ENCODE data around the gene VASH2.

Gene VASH2

DNA sequence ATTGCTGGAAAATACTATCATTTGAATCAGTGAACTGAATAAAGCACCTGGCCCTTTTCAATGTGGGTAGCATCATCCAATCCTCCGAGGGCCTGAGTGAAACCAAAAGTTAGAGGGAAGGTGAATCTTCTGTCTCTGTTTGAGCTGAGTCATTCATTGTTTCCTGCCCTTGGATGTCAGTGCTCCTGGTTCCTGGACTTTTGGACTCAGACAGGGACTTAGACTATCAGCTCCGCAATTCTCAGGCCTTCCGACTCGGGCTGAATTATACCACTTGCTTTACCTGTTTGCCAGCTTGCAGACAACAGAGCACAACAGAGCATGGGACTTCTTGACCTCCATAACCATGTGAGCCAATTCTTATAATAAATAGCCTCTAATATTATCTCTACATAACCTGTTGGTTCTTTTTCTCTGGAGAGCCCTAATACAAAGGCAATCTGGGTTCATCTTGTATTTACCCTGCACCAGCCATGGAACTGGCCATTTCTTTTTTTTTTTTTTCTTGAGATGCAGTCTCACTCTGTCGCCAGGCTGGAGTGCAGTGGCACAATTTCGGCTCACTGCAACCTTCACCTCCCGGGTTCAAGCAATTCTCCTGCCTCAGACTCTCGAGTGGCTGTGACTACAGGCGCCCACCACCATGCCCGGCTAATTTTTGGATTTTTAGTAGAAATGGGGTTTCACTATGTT lies 19.2 kb upstream of the VASH2 start:
- DNase-seq (ENCODE audit: low spot score): no peak

DNA sequence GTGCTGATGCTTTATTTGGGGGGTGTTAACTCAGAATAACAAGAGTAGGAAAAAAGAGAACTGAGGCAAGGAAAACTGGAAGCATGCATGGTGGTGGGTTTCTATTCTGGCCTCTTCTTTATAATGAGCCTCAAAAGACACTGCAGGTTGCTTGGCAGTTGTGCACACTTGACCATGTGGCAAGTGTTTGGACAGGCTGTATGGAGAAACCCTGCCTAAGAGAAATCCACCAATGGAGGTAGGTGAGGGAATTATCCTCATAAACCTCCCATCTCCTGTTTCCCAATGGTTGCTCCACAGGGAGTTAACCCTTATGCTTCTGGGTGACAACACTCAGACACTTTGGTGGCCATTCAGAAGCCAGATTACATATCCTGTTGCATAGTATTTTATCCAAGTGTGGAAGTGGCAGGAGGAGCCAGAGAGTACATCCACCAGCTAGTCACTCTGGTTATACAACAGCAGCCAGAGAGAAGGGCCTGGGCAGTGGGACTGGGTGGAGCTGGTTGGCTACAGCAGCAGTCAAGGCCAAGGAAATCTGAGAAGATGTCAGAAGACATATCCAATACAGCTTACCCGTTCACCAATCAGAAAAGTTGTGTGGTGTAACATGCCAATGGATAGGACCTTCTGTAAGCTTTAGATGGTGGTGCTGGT lies 16.4 kb upstream of the VASH2 start:
- no peak for DNase-seq (ENCODE audit: low spot score)

DNA sequence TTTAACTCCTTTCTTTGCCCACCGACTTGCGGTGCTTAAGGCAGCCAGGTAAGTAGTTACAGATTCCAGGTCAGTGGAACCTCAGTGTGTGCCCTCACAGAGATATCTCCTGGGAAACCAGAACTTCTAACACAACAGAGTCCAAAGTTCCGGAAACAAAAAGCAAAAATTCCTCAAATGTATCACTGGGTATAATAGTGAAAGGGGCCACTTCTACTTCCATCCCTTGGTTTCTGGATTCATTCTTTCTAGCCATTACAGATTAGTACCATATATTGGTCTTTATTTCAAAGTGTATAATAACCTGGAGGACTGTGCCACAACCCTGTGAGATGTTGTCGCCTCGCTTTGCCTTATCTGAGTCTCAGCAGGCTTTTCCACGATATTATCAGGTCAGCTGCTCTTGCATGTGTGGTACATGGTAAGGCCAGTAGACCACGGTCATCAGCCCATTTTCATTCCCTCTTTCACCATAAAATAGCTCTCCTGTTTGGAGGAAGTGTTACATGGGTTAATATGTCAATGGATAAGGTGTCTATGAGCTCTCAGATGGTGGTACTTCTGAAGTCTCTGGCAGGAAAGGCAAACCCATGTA lies 14.9 kb upstream of the VASH2 start:
- no peak for DNase-seq (ENCODE audit: low spot score)

DNA sequence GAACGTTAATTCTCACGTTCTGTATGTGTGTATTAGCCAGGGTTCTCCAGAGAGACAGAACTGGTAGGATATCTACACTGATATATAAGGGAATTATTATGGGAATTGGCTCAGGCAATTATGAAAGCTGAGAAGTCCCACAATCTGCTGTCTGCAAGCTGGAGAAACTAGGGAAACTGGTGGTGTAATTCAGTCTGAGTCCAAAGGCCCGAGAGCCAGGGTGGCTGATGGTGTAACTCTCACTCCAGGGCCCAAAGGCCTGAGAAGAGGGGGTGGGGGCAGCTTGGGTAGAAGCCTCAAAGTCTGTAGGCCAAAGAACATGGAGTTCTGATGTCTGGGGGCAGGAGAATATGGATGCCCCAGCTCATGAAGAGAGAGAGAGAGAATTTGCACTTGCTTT lies 13.3 kb upstream of the VASH2 start:
- no peak for DNase-seq (ENCODE audit: low spot score)

DNA sequence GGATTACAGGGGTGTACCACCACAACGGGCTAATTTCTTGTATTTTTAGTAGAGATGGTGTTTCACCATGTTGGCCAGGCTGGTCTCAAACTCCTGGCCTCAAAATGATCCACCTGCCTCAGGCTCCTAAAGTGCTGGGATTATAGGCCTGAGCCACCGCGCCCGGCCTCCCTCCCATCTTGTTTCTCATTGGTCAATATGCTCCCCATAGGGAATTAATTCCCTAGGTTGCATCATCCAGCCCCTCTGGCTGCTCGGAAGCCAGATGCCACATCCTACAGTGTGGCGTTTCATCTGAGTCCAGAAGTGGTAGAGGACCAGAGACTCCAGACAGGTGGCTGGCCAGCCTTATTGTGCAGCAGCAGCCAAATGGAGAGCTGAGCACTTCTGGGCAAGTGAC lies 11.5 kb upstream of the VASH2 start:
- no peak for DNase-seq (ENCODE audit: low spot score)

DNA sequence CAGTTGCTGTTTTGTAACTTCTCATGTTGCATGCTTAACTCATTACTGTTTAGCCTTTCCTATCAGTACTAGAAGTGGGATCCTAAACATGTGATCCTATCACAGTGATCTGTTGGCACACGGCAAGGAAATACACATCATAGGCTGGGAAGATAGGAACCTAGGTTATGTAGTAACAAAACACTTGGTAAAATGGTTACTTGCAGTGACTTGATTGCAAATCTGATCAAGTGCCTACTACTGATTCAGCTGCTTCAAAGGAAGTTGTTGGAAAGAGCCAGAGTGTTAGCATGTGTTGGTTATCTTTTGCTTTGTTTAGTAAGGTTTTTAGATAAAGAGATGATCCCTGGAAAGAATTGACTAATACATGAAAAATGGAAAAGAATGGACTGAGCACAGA lies 8.9 kb upstream of the VASH2 start:
- no peak for DNase-seq (ENCODE audit: low spot score)

DNA sequence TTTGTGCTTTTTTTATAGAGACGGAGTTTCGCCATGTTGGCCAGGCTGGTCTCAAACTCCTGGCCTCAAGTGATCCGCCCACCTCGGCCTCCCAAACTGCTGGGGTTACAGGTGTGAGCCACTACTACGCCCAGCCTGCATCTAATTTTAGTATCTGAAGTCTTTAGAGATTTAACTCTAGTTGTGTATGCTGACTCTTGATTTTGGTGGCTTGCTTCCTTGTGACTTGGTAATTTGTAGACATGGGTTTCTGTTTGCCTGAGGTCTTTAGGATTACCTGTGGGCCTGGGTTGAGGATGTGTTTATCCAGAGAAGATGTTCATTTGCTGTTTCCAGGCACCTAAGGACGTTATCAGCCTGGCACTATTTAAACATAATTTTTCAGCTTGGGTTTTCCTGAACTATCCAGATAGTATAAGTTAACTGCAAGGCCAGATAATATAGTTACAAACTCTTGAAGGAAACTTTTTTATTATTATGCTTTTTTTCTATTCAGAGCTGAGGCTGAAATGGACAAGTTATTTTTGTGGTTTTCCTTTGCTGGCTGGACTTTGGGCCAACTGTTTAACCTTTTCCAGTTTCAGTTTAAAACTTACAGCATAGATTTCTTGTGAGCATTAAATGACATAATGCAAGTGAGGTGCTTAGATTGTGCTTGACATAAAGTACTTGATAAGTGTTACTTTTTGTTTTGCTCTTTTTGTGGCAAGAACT lies 7.5 kb upstream of the VASH2 start:
- DNase-seq (ENCODE audit: low spot score): no peak

DNA sequence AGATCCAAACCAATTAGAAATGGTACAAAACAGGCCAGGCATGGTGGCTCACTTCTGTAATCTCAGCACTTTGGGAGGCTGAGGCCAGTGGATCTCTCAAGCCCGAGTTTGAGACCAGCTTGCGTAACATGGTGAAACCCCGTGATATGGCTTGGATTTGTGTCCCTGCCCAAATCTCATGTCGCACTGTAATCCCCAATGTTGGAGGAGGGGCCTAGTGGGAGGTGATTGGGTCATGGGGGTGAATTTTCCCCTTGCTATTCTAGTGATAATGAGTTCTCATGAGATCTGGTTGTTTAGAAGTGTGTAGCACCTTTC lies 7.0 kb upstream of the VASH2 start:
- DNase-seq (ENCODE audit: low spot score): no peak

DNA sequence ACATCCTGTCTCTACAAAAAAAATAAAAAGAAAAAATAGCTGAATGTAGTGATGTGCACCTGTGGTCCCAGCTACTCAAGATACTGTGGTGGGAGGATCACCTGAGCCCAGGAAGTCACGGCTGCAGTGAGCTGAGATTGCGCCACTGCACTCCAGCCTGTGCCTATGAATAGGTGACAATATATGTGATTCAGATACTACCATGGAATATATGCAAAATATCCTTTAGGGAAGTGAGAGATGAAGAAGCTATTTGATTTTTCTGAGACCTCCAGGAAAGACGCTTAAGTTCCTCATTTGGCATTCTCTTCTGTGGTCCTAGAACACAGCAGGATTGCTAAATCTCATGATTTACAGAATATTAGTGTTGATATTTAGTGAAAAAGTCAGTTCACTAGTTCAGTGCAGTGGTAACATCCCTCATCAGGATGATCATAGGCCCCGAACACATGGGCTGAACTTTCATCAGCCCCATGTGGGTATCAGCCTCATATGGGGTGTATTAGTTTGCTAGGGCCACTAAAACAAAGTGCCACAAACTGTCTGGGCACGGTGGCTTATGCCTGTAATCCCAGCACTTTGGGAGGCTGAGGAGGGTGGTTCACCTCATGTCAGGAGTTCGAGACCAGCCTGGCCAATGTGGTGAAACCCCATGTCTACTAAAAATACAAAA lies 6.0 kb upstream of the VASH2 start:
- no peak for DNase-seq (ENCODE audit: low spot score)

DNA sequence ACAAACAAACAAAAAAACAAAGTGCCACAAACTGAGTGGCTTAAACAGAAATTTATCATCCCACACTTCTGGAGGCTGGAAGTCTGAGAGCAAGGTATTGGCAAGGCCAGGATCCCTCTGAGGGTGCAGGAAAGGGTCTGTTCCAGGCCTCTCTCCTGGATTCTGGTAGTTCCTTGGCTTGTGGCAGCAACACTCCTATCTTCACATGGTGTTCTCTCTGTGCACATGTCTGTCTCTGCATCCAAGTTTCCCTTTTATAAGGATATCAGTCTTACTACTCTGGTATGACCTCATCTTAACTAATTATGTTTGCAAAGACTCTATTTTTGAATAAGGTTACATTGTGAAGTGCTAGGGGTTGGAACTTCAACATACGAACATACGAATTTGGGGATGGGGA lies 5.3 kb upstream of the VASH2 start:
- no peak for DNase-seq (ENCODE audit: low spot score)

DNA sequence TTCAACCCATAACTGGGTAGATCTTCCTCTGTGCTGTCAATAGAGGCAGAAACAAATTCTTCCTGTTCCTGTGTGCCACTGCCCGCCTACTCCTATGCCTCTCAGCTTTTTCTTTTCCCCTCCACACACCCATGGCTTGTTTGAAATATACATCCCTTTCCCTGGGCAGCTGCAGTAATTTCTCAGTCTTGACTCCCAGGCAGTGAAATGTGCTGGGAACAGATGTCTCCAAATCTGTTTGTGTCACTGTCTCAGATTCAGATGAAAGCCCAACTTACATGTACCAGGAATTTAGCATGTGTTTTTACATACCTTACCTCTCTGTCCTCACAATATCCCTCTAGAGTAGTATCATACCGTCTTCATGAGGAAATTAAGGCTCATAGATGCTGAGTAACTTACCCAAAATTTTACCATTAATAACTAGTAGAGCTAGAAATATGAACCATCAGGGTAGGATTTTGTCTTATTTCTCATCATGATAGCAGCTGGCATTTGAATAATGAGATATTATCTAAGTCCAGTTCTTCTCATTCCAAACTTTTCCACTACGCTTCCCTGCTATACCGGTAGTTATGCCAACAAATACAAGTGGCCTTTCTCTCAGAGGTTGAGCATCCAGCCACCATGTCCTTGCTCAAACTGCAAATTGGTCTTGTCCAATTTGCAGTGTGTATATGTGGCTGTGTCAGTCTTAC lies 4.7 kb upstream of the VASH2 start:
- no peak for DNase-seq (ENCODE audit: low spot score)

DNA sequence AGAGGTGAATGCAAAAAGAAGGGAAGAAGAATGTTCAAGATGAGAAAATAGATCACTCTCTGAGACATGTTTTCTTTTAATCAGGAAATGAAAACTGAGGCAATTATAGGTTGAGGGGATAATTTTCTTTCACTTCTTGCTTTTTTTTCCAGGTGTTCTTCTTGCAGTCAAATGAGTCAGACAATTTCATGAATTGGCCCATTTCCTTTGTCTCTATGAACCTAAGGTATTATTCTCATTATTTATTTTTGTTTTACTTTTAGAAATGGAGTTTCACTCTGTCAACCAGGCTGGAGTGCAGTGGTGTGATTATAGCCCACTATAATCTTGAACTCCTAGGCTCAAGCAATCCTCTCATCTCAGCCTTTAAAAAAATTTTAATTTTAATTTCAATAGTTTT lies 3.5 kb upstream of the VASH2 start:
- no peak for DNase-seq (ENCODE audit: low spot score)

DNA sequence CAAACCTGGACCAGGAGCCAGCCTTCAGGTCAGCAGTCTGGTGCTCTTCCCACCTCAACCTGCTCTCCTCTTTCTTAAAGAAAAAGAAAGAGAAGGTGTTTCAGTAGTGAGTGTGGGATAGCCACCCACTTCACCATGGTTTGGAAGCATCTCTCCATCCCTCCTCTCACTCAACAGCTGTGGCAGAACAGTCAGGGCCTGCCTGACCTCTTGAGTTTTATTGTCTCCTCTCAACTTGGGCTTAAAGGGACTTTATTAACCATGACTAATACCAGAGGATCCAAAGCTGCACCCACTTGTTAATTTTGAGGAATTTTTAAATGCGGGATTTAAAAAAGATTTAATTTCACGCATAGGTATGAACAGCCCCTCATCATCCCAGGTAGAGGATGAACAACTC lies 570 bp upstream of the VASH2 start:
- DNase-seq (ENCODE audit: low spot score): no peak

DNA sequence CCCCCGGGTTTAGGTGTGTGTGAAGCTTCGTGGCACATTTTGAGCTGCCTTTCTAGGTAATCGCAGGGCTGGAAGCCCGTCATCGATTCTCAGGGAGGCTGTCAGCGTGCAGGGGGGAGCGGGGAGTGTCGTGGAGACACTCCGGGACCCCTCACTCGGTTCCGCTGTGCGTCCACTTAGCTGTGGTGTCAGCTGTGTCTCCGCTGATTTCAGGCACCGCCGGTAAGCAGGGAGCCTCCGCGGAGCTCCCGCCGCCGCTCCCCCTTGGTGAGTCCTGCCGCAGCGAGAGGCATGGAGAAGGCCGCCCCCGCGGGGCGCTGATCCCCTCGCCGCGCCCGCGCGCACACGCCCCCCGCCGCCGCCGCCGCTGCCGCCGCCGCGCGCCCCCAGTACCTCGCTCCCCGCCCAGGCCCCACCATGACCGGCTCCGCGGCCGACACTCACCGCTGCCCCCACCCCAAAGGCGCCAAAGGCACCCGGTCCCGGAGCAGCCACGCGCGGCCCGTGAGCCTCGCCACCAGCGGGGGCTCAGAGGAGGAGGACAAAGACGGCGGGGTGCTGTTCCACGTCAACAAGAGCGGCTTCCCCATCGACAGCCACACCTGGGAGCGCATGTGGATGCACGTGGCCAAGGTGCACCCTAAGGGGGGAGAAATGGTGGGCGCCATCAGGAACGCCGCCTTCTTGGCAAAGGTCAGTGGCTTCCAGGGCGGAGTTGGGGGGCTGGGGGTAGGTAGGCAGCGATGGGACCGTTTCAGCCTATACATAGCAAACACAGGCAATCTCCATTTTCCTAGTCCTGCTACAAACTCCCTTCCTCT lies 995 bp downstream of the VASH2 start:
- no peak for DNase-seq (ENCODE audit: low spot score)

DNA sequence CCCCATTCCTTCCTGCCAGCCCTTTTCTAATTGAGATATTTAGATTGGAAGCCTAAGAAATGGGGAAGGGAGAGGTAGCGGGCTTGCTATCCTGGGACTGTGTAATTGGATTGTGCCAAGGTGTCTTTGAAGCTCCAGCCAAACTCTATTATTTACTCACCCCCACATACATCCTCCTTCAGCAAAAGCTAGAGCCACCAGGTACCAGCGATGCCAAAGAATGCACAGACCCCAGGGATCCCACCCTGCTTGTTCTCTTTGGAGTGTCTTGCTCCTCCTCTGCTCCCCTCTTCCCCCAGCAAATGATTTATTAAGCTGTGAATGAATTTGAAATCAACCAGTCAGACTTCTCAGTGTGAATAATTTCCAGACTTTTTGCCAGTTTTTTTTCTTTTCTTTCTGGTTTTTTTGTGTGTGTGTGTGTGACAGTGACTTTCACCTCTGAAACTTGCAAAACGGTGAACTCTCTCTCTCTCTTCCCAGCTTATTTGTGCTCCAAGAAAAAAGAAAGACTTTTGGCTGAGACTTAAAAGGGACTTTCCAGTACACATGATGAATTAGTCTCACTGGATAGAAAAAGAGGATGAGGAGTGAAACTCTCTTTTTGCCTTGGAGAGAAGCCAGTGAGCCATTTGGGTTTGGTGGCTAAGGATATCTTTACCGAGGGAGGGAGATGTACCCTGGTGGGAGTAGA lies 1.8 kb downstream of the VASH2 start:
- no peak for DNase-seq (ENCODE audit: low spot score)

DNA sequence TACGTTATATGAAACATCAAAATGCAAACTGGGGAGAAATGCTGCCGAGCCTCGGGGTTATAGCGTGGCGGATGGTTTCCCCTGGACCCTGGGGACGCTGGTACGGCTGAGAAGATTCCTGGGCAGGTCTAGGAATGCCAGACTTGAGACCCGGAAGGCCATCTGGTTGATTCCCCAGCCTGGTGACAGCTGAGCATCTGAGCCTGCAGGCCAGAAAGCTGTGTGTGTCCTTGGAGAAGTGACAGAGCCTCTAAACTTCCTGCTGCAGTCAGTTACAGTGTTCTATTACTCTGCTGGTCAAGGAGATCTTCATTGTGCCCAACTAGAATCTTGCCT lies 2.3 kb downstream of the VASH2 start:
- no peak for DNase-seq (ENCODE audit: low spot score)

DNA sequence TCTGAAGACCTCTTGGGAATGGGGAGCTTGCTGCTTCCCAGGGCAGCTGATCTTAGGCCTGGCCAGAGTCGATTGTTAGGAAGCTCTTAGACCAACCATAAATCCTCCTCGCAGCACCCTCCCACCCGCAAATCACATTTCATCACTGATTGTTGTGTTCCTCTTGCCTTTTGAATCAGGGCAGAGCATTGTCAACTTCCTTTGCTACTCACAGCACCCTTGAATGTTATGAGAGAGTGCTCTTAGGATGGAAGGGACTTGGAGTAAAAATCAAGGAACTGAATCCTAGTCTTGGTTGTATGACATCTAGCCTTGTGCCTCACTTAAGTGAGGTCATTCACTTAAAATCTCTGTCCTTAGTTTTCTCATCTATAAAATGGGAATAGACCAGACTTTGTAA lies 3.0 kb downstream of the VASH2 start:
- DNase-seq (ENCODE audit: low spot score): no peak

DNA sequence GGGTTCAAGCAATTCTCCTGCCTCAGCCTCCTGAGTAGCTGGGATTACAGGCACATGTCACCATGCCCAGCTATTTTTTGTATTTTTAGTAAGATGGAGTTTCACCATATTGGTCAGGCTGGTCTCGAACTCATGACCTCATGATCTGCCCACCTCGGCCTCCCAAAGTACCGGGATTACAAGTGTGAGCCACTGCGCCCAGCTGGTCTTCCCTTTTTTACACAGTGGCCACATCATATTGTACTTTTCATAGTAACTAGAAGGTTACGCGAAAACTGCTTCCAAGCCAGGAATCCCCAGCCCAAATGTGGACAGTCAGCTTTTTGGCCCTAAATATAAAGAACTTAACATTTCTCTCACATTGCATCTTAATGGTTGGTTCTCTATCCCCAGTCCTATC lies 4.2 kb downstream of the VASH2 start:
- no peak for DNase-seq (ENCODE audit: low spot score)

DNA sequence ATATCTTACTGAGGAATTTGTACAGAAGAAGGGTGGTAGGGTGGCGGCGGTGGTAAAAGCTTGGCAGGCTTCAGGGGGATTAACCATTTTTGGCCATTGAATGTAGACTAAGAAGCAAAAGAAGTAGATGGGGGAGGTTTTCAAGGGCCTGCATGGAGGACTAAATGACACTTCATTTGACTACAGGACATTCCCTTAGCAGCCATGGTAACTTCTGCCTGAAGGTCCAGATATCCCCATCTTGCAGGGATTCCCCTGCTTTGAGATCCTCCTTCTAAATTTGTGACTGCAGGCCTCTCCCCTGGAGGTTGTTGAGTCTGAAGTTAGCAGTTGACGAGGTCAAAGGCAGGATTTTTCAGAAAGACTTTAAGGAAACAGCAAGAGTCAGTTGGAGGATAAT lies 4.8 kb downstream of the VASH2 start:
- no peak for DNase-seq (ENCODE audit: low spot score)

DNA sequence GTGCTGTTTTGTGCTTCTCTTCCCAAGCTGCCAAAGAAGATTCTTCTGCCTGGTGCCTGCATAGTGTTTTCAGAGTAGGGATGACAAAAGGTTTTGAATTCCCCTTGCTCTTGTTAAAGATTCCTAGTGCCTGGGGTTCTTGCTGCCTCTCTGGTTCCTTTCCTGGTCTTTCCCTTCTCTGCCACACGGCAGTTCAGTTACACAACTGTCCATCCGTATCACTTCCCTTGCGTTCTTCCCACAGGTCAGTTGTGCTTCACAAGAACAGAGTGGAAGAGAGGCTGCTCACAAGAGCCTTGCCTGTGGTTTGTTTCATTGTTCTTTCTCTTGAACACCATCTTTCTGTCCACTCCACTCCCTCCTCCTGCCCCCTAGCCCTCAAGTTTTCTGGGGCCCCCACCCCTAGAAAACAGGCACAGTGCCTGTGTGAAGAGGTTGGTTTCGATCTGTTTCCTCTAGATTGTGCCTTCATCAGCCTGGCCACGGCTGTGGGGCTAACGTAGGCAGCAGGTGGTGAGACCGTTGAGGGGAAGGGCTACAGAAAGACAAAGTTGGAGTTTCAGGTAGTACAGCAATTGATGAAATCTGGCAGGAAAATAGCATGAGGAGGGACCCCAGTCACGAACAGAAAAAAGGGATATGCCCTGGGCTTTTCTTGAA lies 5.8 kb downstream of the VASH2 start:
- DNase-seq (ENCODE audit: low spot score): no peak
